HCT116 (cell line): ENCODE results near the gene MYADML2. TPM values are rescaled to one million over a fixed set of nuclear protein-coding genes. Genes with fewer than 3 reads are reported as not detected.

Experiments used
- ATAC-seq: fragments of 200-7000 bp; cut with Tn5 transposase; 2 replicates; pipeline ENCODE4 v1.9.1; 2020; ENCODE audit warnings: mild to moderate bottlenecking, moderate library complexity
- BruUV-seq: library from RNA; stranded (reverse); fragments of 400-500 nt; replicated peaks from 2 replicates; lab custom pipeline; 2021; lab: Mats Ljungman, UMichigan
- CTCF ChIA-PET: fragments of 300-600 bp; sonication (Branson Sonifier 250); formaldehyde crosslinking; loops from one replicate; lab custom pipeline; 2021; ENCODE audit warnings: antibody characterized with exemption; lab: Charles Lee
- POLR2A ChIA-PET: fragments of 300-600, 350-600 bp; sonication (Branson Sonifier 250); formaldehyde crosslinking; loops from one replicate; lab custom pipeline; 2021; ENCODE audit warnings: antibody characterized with exemption; lab: Charles Lee
- RAD21 ChIA-PET, 2 experiments: fragments of 300-600 bp; sonication (Branson Sonifier 250); formaldehyde crosslinking; loops; one replicate each; lab custom pipeline; 2023; ENCODE audit warnings: low total read pairs in 2 of 2; ENCODE audit not compliant: uncharacterized antibody in 2 of 2, unreplicated experiment in 2 of 2, low non-redundant PET in 1 of 2; lab: Charles Lee
- DNase-seq: peaks from one replicate; pipeline ENCODE4 v3.0.0-alpha.2; 2010; ENCODE audit warnings: low read depth, low spot score
- H2AFZ ChIP-seq: fragments of 200-600 bp; shearing (Covaris generic), sonication (generic); 2 replicates; pipeline ENCODE4 v1.6.1; 2017; ENCODE audit warnings: low read depth, mixed run types, mixed read lengths, antibody characterized with exemption, low read length; ENCODE audit not compliant: poor library complexity, severe bottlenecking
- H3K27ac ChIP-seq: 2 replicates; pipeline ENCODE4 v1.5.1; 2012; ENCODE audit warnings: low read depth, low read length
- H3K27me3 ChIP-seq: fragments of 200-600 bp; sonication (generic); 2 replicates; pipeline ENCODE4 v1.6.1; 2016; ENCODE audit warnings: mixed run types, low read length, mixed read lengths; ENCODE audit not compliant: insufficient read depth
- H3K36me3 ChIP-seq, 2 experiments: fragments of 200-500 bp in 1 of 2; fragments of 200-600 bp in 1 of 2; sonication (Bioruptor generic) in 1 of 2; sonication (generic) in 1 of 2; 2 replicates each; pipeline versions ENCODE4 v1.5.1 to v1.6.1; 2014 to 2016; ENCODE audit warnings: low read length in 2 of 2, inconsistent platforms in 1 of 2, mixed read lengths in 1 of 2, mixed run types in 1 of 2; ENCODE audit not compliant: insufficient read depth in 2 of 2, control insufficient read depth in 1 of 2
- H3K4me1 ChIP-seq, 2 experiments: fragments of 200-600 bp in 1 of 2; sonication (generic) in 1 of 2; 2 replicates each; pipeline versions ENCODE4 v1.5.1 to v1.6.1; 2012 to 2017; ENCODE audit warnings: low read length in 2 of 2, inconsistent platforms in 1 of 2, mild to moderate bottlenecking in 1 of 2, mixed read lengths in 1 of 2, mixed run types in 1 of 2, moderate library complexity in 1 of 2; ENCODE audit not compliant: insufficient read depth in 2 of 2, control insufficient read depth in 1 of 2
- H3K4me2 ChIP-seq: fragments of 200-600 bp; sonication (generic); 2 replicates; pipeline ENCODE4 v1.6.1; 2017; ENCODE audit warnings: mixed run types, low read length, mixed read lengths
- H3K4me3 ChIP-seq, 2 experiments: fragments of 200-600 bp in 1 of 2; sonication (generic) in 1 of 2; replicated peaks in 1 of 2; 2 replicates each; pipeline ENCODE4 v1.5.1; 2011 to 2016; ENCODE audit warnings: low read length in 2 of 2, control low read depth in 1 of 2, low read depth in 1 of 2, mild to moderate bottlenecking in 1 of 2, mixed read lengths in 1 of 2, mixed run types in 1 of 2
- H3K79me2 ChIP-seq: fragments of 200-600 bp; sonication (generic); 2 replicates; pipeline ENCODE4 v1.6.1; 2017; ENCODE audit warnings: mild to moderate bottlenecking, mixed run types, low read length, moderate library complexity, mixed read lengths; ENCODE audit not compliant: insufficient read depth
- H3K9ac ChIP-seq: fragments of 200-600 bp; sonication (generic); 2 replicates; pipeline ENCODE4 v1.6.1; 2016; ENCODE audit warnings: low read length, mixed read lengths
- H3K9me2 ChIP-seq: fragments of 200-600 bp; sonication (generic), shearing (Covaris generic); 2 replicates; pipeline ENCODE4 v1.6.1; 2017; ENCODE audit warnings: mixed run types, mild to moderate bottlenecking, moderate library complexity; ENCODE audit not compliant: insufficient read depth
- H3K9me3 ChIP-seq, 2 experiments: fragments of 200-500 bp in 1 of 2; fragments of 200-600 bp in 1 of 2; sonication (Bioruptor generic) in 1 of 2; sonication (generic) in 1 of 2; 2 replicates each; pipeline ENCODE4 v1.6.1; 2014 to 2017; ENCODE audit warnings: low read length in 2 of 2, mixed read lengths in 2 of 2, inconsistent platforms in 1 of 2, low read depth in 1 of 2, mild to moderate bottlenecking in 1 of 2, mixed run types in 1 of 2, moderate library complexity in 1 of 2; ENCODE audit not compliant: control insufficient read depth in 1 of 2, insufficient read depth in 1 of 2
- H4K20me1 ChIP-seq: fragments of 200-600 bp; sonication (generic), shearing (Covaris generic); 2 replicates; pipeline ENCODE4 v1.6.1; 2017; ENCODE audit warnings: mixed run types, mild to moderate bottlenecking, moderate library complexity; ENCODE audit not compliant: insufficient read depth
- CBX3 ChIP-seq: IDR thresholded peaks from 2 replicates; pipeline ENCODE4 v1.6.1; 2012; ENCODE audit warnings: low read depth
- CEBPB ChIP-seq: IDR thresholded peaks from 2 replicates; pipeline ENCODE4 v1.6.1; 2012; ENCODE audit warnings: low read depth
- CTCF ChIP-seq, 3 experiments: fragments of 200-600 bp in 1 of 3; sonication (generic) in 1 of 3; IDR thresholded peaks in 2 of 3; conservative IDR thresholded peaks in 1 of 3; 2 replicates each; pipeline ENCODE4 v1.5.1; 2012 to 2017; ENCODE audit warnings: low read depth in 2 of 3, low read length in 2 of 3, antibody characterized with exemption in 1 of 3, borderline replicate concordance in 1 of 3, control low read depth in 1 of 3, mild to moderate bottlenecking in 1 of 3, mixed read lengths in 1 of 3, mixed run types in 1 of 3, moderate library complexity in 1 of 3; ENCODE audit not compliant: insufficient read depth in 1 of 3
- ELF1 ChIP-seq: IDR thresholded peaks from 2 replicates; pipeline ENCODE4 v1.6.1; 2012; ENCODE audit warnings: low read depth, borderline replicate concordance
- EZH2 ChIP-seq: fragments of 200-600 bp; sonication (generic); IDR thresholded peaks from 2 replicates; pipeline ENCODE4 v1.6.1; 2017; ENCODE audit warnings: antibody characterized with exemption, mixed run types
- EZH2phosphoT487 ChIP-seq: fragments of 200-600 bp; IDR thresholded peaks from 2 replicates; pipeline ENCODE4 v1.6.1; 2018; ENCODE audit warnings: antibody characterized with exemption, borderline replicate concordance
- MAX ChIP-seq: IDR thresholded peaks from 2 replicates; pipeline ENCODE4 v1.6.1; 2012
- POLR2A ChIP-seq: IDR thresholded peaks from 2 replicates; pipeline ENCODE4 v1.7.0; 2011; ENCODE audit warnings: borderline replicate concordance; ENCODE audit not compliant: insufficient read depth, insufficient read length; ENCODE audit errors: extremely low read depth
- POLR2AphosphoS5 ChIP-seq: IDR thresholded peaks from 2 replicates; pipeline ENCODE4 v1.6.1; 2011; ENCODE audit warnings: mild to moderate bottlenecking, low read depth, low read length, moderate library complexity
- SRF ChIP-seq: IDR thresholded peaks from 2 replicates; pipeline ENCODE4 v1.6.1; 2012; ENCODE audit warnings: low read depth
- ZNF274 ChIP-seq: fragments of 200-500 bp; sonication (Bioruptor generic); IDR thresholded peaks from 2 replicates; pipeline ENCODE4 v1.6.1; 2014; ENCODE audit warnings: mild to moderate bottlenecking, low read depth, low read length, inconsistent platforms
- intact Hi-C: fragments of 100-400 bp; cut with micrococcal nuclease; formaldehyde crosslinking; loops from 2 replicates; pipeline ENCODE4 v1.10.0; 2022
- total RNA-seq: library from RNA; stranded (reverse); gene quantifications from one replicate; pipeline ENCODE4 v1.2.1, GENCODE V29; 2021; ENCODE audit not compliant: unreplicated experiment

The MYADML2 gene
- total RNA-seq, 1 experiment from 2014 or later = not detected

- ChIA-PET RAD21 (interaction anchor here in 1 of 2 experiments (0.6 kb wide), 1 partner anchor 98 kb away, joined by 5 read pairs; the partner anchor contains the start of gene LRRC45), CTCF (interaction anchor here (1.8 kb wide), 1 partner anchor 12 kb away, joined by 4 read pairs; no protein-coding TSS in a partner anchor), POLR2A (interaction anchor here (1.9 to 4.6 kb wide), 2 partner anchors 8 to 12 kb away, joined by 7 to 18 read pairs; partner anchors contain the start of gene PYCR1)
- H3K27ac ChIP-seq = peak overlapping the region; percentile 80; the same call in 1 of the 2 replicates
- H4K20me1 ChIP-seq = no peaks in the 10 kb centered on the region
- BruUV-seq = no TSS peak
- intact Hi-C loops = loop anchor here (5.0 kb wide), 1 partner anchor 53 kb away; the partner anchor contains the start of gene ARHGDIA
- H3K4me2 ChIP-seq = peak overlapping the region; percentile 80
- peaks cover 38 to 58% of the 10 kb centered on the region in 2 experiments for H3K4me1 ChIP-seq
- H2AFZ ChIP-seq = no peak overlapping the region
- peaks cover 9 to 29% of the 10 kb centered on the region in 2 experiments; a peak in 3 of 4 replicates for H3K36me3 ChIP-seq
- H3K9me2 ChIP-seq = no peaks in the 10 kb centered on the region
- H3K9me3 ChIP-seq = no peaks in the 10 kb centered on the region
- H3K27me3 ChIP-seq = no peaks in the 10 kb centered on the region
- ATAC-seq (no peak), DNase-seq (no peak)
- H3K4me3 ChIP-seq = no peak overlapping the region
- peaks cover 79% of the 10 kb centered on the region for H3K79me2 ChIP-seq
- peak overlapping the region; percentile 65 for H3K9ac ChIP-seq
- TF ChIP-seq EZH2 (no peak), MAX (no peak), POLR2A (no peak), ZNF274 (no peak), EZH2phosphoT487 (no peak), CBX3 (no peak), ELF1 (no peak), POLR2AphosphoS5 (no peak), CEBPB (no peak), CTCF (IDR thresholded peaks at IDR 0.05 in 2 of 3, conservative IDR thresholded peaks at IDR 0.05 in 1 of 3; ENCODE audit: borderline replicate concordance in 1 of 3, insufficient read depth in 1 of 3, low read depth in 2 of 3, low read length in 2 of 3) (no peak), SRF (no peak)
Observed at GRCh38 chr17:81924557-81925532, 22.2 kb downstream of the MYADML2 start.
